ENCODE measurements around the gene MMD2.

DNA sequence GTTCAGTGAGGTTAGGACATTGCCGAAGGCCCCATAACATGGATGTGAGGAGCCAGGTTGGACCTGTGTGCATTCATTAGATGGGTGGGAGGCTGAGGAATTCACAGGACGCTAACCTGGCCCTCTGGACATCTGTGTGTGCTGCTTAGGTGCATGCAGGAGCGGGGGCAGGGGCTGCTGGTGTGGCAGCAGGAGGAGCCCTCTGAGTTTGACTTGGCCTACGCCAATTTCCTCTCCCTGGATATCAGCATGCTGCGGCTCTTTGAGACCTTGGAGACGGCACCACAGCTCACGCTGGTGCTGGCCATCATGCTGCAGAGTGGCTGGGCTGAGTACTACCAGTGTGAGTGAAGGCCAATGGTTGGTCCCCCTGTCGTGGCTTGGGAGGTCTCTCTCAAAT lies 34.5 kb upstream of the MMD2 start:
- TF ChIP-seq CTCF (IDR thresholded peaks at IDR 0.05; ENCODE audit: low read length) (no peak), EZH2 (IDR thresholded peaks at IDR 0.05; ENCODE audit: borderline replicate concordance, low read length) (no peak)
